Right lobe of liver (tissue), 4 donors: ENCODE data around the gene PLA2G2D.

Experiments used
- CTCF ChIP-seq, 4 donors: fragments of 200-600 bp in 3 of 4; fragments of 450-650 bp in 1 of 4; IDR thresholded peaks; one replicate each; pipeline versions ENCODE4 v1.5.1 to v1.8.0; 2016 to 2022; ENCODE audit warnings: antibody characterized with exemption in 4 of 4, mild to moderate bottlenecking in 2 of 4
- POLR2A ChIP-seq: fragments of 450-650 bp; IDR thresholded peaks from one replicate; pipeline ENCODE4 v1.6.1; 2017; ENCODE audit warnings: antibody characterized with exemption, mild to moderate bottlenecking
- donor health status: DM: no; HTN: no; CAD: no.
- donor health status: DM: no; HTN: no; CAD: no.
- donor health status: DM: no; HTN: yes; CAD: no.

- no peak for TF ChIP-seq CTCF (IDR thresholded peaks at IDR 0.05)
- no peak for TF ChIP-seq POLR2A
Measured at GRCh38 chr1:20086800-20087199, 32.5 kb downstream of the PLA2G2D start.
